Transverse colon (tissue), 4 donors: ENCODE results near the gene PHF13.

Source experiments
- POLR2AphosphoS5 ChIP-seq, 3 donors: sonication (generic); formaldehyde crosslinking; IDR thresholded peaks; one replicate each; pipeline ENCODE4 v1.6.1; 2016; ENCODE audit warnings: antibody characterized with exemption in 3 of 3
- TF ChIP-seq, protein P1 (sequence below), 5 experiments: fragments of 200-600 bp in 3 of 5; fragments of 450-650 bp in 2 of 5; sonication (generic) in 3 of 5; IDR thresholded peaks; 1 replicate in 2 of 5; 2 replicates in 3 of 5; pipeline ENCODE4 v1.5.1; 2016 to 2017; ENCODE audit warnings: antibody characterized with exemption in 5 of 5, inconsistent platforms in 3 of 5, mild to moderate bottlenecking in 2 of 5, moderate library complexity in 1 of 5

DNA sequence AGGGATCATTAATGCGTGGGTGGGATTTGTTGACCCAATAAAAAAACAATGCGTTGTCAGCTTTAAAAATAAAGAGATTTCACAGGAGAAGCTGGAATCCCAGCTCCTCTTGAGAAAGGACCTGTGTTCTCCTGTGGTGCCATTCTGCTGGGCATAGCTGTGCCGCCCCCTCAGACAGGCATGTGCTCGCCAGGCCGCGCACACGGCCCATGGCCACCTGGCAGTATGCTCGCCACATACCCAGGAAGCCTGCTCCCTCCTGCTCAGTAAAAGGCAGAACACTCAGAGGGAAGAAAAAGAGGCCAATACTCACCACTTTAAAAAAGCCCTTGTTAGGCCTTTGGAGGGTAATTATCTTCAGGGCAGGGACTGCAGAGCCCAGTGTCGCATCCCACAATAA, 24.2 kb downstream of the PHF13 start:
- TF ChIP-seq, protein P1, sequence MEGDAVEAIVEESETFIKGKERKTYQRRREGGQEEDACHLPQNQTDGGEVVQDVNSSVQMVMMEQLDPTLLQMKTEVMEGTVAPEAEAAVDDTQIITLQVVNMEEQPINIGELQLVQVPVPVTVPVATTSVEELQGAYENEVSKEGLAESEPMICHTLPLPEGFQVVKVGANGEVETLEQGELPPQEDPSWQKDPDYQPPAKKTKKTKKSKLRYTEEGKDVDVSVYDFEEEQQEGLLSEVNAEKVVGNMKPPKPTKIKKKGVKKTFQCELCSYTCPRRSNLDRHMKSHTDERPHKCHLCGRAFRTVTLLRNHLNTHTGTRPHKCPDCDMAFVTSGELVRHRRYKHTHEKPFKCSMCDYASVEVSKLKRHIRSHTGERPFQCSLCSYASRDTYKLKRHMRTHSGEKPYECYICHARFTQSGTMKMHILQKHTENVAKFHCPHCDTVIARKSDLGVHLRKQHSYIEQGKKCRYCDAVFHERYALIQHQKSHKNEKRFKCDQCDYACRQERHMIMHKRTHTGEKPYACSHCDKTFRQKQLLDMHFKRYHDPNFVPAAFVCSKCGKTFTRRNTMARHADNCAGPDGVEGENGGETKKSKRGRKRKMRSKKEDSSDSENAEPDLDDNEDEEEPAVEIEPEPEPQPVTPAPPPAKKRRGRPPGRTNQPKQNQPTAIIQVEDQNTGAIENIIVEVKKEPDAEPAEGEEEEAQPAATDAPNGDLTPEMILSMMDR (IDR thresholded peaks at IDR 0.05): no peak
- TF ChIP-seq POLR2AphosphoS5 (IDR thresholded peaks at IDR 0.05): no peak
